Effector memory CD8-positive, alpha-beta T cell (primary cell): ENCODE data around the gene ACYP2.
"Not testable (repeated sequence)": the region's sequence is repeated elsewhere in the genome, so short reads cannot be mapped to it uniquely, and the experiment has no call there.

Source experiments
- ATAC-seq: fragments of 150-1000 bp; cut with Tn5 transposase; replicated peaks from 2 replicates; pipeline ENCODE4 v1.10.0; 2021; ENCODE audit warnings: mild to moderate bottlenecking, moderate library complexity
- DNase-seq, 3 experiments: peaks; one replicate each; pipeline ENCODE4 v3.0.0; 2021
- H3K27ac Mint-ChIP-seq, 2 donors: one replicate each; pipeline ENCODE4 v1.8.0; 2022; ENCODE audit warnings: mild to moderate bottlenecking in 2 of 2, mixed read lengths in 2 of 2, moderate library complexity in 2 of 2
- H3K27me3 Mint-ChIP-seq, 2 donors: one replicate each; pipeline ENCODE4 v1.8.0; 2022; ENCODE audit warnings: mixed read lengths in 2 of 2
- H3K36me3 Mint-ChIP-seq: one replicate; pipeline ENCODE4 v1.8.0; 2022; ENCODE audit warnings: mild to moderate bottlenecking, moderate library complexity, mixed read lengths; ENCODE audit not compliant: insufficient read depth
- H3K4me1 Mint-ChIP-seq, 2 donors: one replicate each; pipeline ENCODE4 v1.8.0; 2022; ENCODE audit warnings: low read depth in 2 of 2, mixed read lengths in 2 of 2
- H3K4me3 Mint-ChIP-seq, 2 donors: one replicate each; pipeline ENCODE4 v1.8.0; 2022; ENCODE audit warnings: mild to moderate bottlenecking in 2 of 2, mixed read lengths in 2 of 2, moderate library complexity in 2 of 2
- H3K9me3 Mint-ChIP-seq, 2 donors: one replicate each; pipeline ENCODE4 v1.8.0; 2022; ENCODE audit warnings: mixed read lengths in 2 of 2

ACYP2 gene

GRCh38 chr2:54324517-54324916, 209.1 kb downstream of the ACYP2 start:
- not testable (repeated sequence) for H3K36me3 Mint-ChIP-seq, ATAC-seq, H3K9me3 Mint-ChIP-seq, H3K27ac Mint-ChIP-seq, H3K4me1 Mint-ChIP-seq, DNase-seq, H3K4me3 Mint-ChIP-seq
- H3K27me3 Mint-ChIP-seq: peaks cover 0 to 12% of the 10 kb centered on the region in 2 donors

GRCh38 chr2:54325148-54325547, 209.7 kb downstream of the ACYP2 start:
- ATAC-seq (no peak), DNase-seq (no peak)
- H3K9me3 Mint-ChIP-seq: no peaks in the 10 kb centered on the region
- H3K4me3 Mint-ChIP-seq: no peak overlapping the region
- H3K36me3 Mint-ChIP-seq: no peaks in the 10 kb centered on the region
- no peak overlapping the region for H3K27ac Mint-ChIP-seq
- peaks cover 0 to 9% of the 10 kb centered on the region in 2 donors for H3K27me3 Mint-ChIP-seq
- no peaks in the 10 kb centered on the region for H3K4me1 Mint-ChIP-seq

- DNase-seq: no peak
- Mint-ChIP-seq H3K4me1 (peaks cover 9 to 11% of the 10 kb centered on the region in 2 donors), H3K4me3 (peak overlapping the region; percentile 83 to 89), H3K36me3 (peaks cover 5% of the 10 kb centered on the region), H3K27ac (no peak overlapping the region), H3K9me3 (no peaks in the 10 kb centered on the region), H3K27me3 (peaks cover 13 to 24% of the 10 kb centered on the region in 2 donors)
- no peak for ATAC-seq
Measured at GRCh38 chr2:54329482-54330161, 214.2 kb downstream of the ACYP2 start.

GRCh38 chr2:54330162-54330925, 214.9 kb downstream of the ACYP2 start:
- Mint-ChIP-seq H3K4me3 (peak overlapping the region; percentile 83 to 89), H3K27me3 (peaks cover 13 to 22% of the 10 kb centered on the region in 2 donors), H3K9me3 (no peaks in the 10 kb centered on the region), H3K36me3 (peaks cover 5% of the 10 kb centered on the region), H3K4me1 (peaks cover 9 to 11% of the 10 kb centered on the region in 2 donors), H3K27ac (peak overlapping the region; percentile 45 to 85)
- peak; percentile 98 for ATAC-seq
- DNase-seq: peak; percentile 77 to 78 (median 77)

GRCh38 chr2:54330926-54331835, 215.8 kb downstream of the ACYP2 start:
- peaks cover 13 to 22% of the 10 kb centered on the region in 2 donors for H3K27me3 Mint-ChIP-seq

GRCh38 chr2:54332386-54332785, 217.0 kb downstream of the ACYP2 start:
- no peak for DNase-seq
- peaks cover 5% of the 10 kb centered on the region for H3K36me3 Mint-ChIP-seq
- H3K9me3 Mint-ChIP-seq: no peaks in the 10 kb centered on the region
- H3K27me3 Mint-ChIP-seq: peaks cover 13 to 22% of the 10 kb centered on the region in 2 donors
- H3K4me1 Mint-ChIP-seq: peaks cover 9 to 11% of the 10 kb centered on the region in 2 donors
- no peak overlapping the region for H3K27ac Mint-ChIP-seq
- H3K4me3 Mint-ChIP-seq: no peak overlapping the region
- no peak for ATAC-seq

More at GRCh38 chr2:54330926-54331835, 215.8 kb downstream of the ACYP2 start:
- H3K4me3 Mint-ChIP-seq: peak overlapping the region; percentile 83 to 89
- DNase-seq (no peak), ATAC-seq (no peak)
- peaks cover 5% of the 10 kb centered on the region for H3K36me3 Mint-ChIP-seq
- no peaks in the 10 kb centered on the region for H3K9me3 Mint-ChIP-seq
- peaks cover 9 to 11% of the 10 kb centered on the region in 2 donors for H3K4me1 Mint-ChIP-seq
- H3K27ac Mint-ChIP-seq: peak overlapping the region; percentile 45 to 85

- Mint-ChIP-seq H3K4me3 (no peak overlapping the region), H3K4me1 (peaks cover 1% of the 10 kb centered on the region in 2 donors), H3K27me3 (peaks cover 13 to 21% of the 10 kb centered on the region in 2 donors), H3K36me3 (no peaks in the 10 kb centered on the region), H3K9me3 (no peaks in the 10 kb centered on the region), H3K27ac (no peak overlapping the region)
- DNase-seq (no peak), ATAC-seq (no peak)
Measured at GRCh38 chr2:54336136-54336976, 220.9 kb downstream of the ACYP2 start.

GRCh38 chr2:54336977-54337255, 221.5 kb downstream of the ACYP2 start:
- ATAC-seq: no peak
- H3K9me3 Mint-ChIP-seq: no peaks in the 10 kb centered on the region
- no peak for DNase-seq
- H3K4me1 Mint-ChIP-seq: no peaks in the 10 kb centered on the region
- H3K36me3 Mint-ChIP-seq: no peaks in the 10 kb centered on the region
- H3K27me3 Mint-ChIP-seq: peaks cover 12 to 19% of the 10 kb centered on the region in 2 donors
- no peak overlapping the region for H3K27ac Mint-ChIP-seq
- no peak overlapping the region for H3K4me3 Mint-ChIP-seq

- no peak for DNase-seq
- no peaks in the 10 kb centered on the region for H3K36me3 Mint-ChIP-seq
- peaks cover 24 to 33% of the 10 kb centered on the region in 2 donors for H3K27me3 Mint-ChIP-seq
- H3K9me3 Mint-ChIP-seq: no peaks in the 10 kb centered on the region
- no peaks in the 10 kb centered on the region for H3K4me1 Mint-ChIP-seq
- no peak overlapping the region for H3K4me3 Mint-ChIP-seq
- no peak overlapping the region for H3K27ac Mint-ChIP-seq
- ATAC-seq: no peak
Measured at GRCh38 chr2:54341656-54342055, 226.2 kb downstream of the ACYP2 start.

- Mint-ChIP-seq H3K9me3 (no peaks in the 10 kb centered on the region), H3K36me3 (no peaks in the 10 kb centered on the region), H3K27ac (no peak overlapping the region), H3K4me1 (no peaks in the 10 kb centered on the region), H3K4me3 (no peak overlapping the region), H3K27me3 (peaks cover 24 to 33% of the 10 kb centered on the region in 2 donors)
- ATAC-seq (no peak), DNase-seq (no peak)
Measured at GRCh38 chr2:54342603-54343002, 227.2 kb downstream of the ACYP2 start.

- Mint-ChIP-seq H3K36me3 (no peaks in the 10 kb centered on the region), H3K27ac (no peak overlapping the region), H3K4me3 (no peak overlapping the region), H3K27me3 (peaks cover 23 to 31% of the 10 kb centered on the region in 2 donors), H3K4me1 (no peaks in the 10 kb centered on the region), H3K9me3 (no peaks in the 10 kb centered on the region)
- DNase-seq (no peak), ATAC-seq (no peak)
Measured at GRCh38 chr2:54347622-54348021, 232.2 kb downstream of the ACYP2 start.

GRCh38 chr2:54348646-54349045, 233.2 kb downstream of the ACYP2 start:
- Mint-ChIP-seq H3K4me1 (no peaks in the 10 kb centered on the region), H3K36me3 (no peaks in the 10 kb centered on the region), H3K9me3 (no peaks in the 10 kb centered on the region), H3K27ac (no peak overlapping the region), H3K4me3 (no peak overlapping the region), H3K27me3 (peaks cover 30 to 41% of the 10 kb centered on the region in 2 donors)
- ATAC-seq: no peak
- no peak for DNase-seq

- peak; percentile 36 for ATAC-seq
- DNase-seq: no peak
- no peak overlapping the region for H3K27ac Mint-ChIP-seq
- no peaks in the 10 kb centered on the region for H3K9me3 Mint-ChIP-seq
- H3K27me3 Mint-ChIP-seq: peaks cover 16 to 26% of the 10 kb centered on the region in 2 donors
- no peaks in the 10 kb centered on the region for H3K4me1 Mint-ChIP-seq
- H3K4me3 Mint-ChIP-seq: no peak overlapping the region
- no peaks in the 10 kb centered on the region for H3K36me3 Mint-ChIP-seq
Measured at GRCh38 chr2:54350426-54350825, 235.0 kb downstream of the ACYP2 start.
